Fibroblast of the conjunctiva (primary cell): Measurements from ENCODE around the gene P2RX1.
A peak's percentile ranks its signal among the peaks of the same experiment; 100 is the strongest.

Experiments used
- DNase-seq: peaks from one replicate; pipeline ENCODE4 v3.0.0-alpha.2; 2010; ENCODE audit warnings: low read depth

The P2RX1 gene

DNA sequence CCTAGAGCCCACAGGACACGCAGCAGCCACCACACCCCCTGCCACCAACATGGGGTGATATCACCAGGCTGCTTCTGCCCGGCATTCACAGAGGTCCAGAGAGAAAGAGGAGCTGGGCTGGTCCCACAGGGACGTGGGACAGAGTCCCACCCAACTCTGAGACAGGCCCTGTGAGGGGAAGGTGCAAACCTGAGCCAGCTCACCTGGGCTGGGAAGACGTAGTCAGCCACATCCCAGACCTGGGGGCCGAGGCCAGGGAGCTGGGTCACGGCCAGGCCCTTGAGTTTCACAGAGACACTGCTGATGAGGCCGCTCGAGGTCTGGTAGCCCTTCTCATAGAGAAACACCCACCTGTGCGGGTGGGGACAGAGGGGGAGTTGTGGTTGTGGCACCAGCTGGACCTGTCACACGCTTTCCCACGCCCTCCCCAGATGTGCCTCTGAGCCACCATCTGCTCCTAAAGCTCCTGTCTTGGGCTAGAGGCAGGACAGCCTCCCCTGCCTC lies 11.2 kb downstream of the P2RX1 start:
- no peak for DNase-seq

- DNase-seq = no peak
Observed at GRCh38 chr17:3904501-3904900, 11.8 kb downstream of the P2RX1 start.

- DNase-seq = no peak
Observed at GRCh38 chr17:3903881-3904290, 12.4 kb downstream of the P2RX1 start.

DNA sequence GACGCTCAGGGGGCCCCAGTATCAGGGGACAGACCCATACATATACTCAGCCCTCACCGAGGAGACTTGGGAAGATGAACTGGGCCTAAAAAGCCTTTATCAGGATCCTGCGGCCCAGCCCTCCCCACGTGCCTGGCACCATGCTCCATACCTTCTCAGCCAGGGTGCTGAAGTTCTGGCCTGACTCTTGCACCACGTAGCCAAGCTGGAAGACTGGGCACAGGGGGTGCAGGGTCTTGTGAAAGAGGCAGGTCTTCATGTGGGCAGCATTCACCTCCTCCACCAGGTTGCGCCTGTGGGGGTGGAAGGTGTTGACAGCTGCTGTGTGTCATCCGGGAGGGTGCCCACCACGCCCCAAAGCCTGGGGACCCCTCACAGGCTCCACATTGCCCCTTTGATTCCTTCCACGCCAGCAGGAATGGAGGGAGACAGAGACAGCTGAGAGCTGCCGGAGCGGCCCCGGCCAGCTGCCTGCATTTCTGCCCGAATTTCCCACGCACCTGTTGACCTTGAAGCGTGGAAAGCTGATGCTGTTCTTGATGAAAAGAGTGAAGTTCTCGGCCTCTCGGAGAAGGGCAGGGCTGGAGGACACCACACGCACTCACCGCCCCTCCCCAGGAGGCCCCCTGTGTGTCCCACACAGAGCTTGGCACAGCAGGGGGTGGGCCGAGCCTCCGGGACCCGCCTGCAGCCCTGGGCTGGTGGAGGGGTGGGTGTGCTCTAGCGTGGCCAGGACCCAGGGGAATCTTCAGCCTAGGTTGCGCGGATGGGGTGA lies 13.0 kb downstream of the P2RX1 start:
- DNase-seq = no peak

DNA sequence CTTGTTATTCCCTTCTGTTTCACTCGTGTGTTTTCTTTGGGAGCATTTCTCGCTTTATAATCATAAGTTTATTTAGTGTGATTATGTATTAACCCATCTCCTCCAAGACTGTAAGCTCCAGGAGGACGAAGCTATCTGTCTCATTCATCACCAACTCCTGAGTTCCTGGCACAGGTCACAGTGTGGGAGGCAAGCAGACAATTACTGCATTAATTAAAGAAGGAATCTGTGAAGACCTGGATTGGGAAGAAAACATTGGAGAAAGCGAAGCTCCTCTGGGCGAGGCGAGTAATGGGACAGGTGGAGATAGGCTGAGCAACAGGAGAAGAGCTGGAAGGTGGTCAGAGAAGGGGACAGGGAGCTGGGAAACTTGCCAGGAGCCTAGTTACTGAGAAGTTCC lies 15.6 kb downstream of the P2RX1 start:
- no peak for DNase-seq

- no peak for DNase-seq
Observed at GRCh38 chr17:3897731-3898130, 18.5 kb downstream of the P2RX1 start.

- DNase-seq = no peak
Observed at GRCh38 chr17:3896968-3897235, 19.4 kb downstream of the P2RX1 start.

DNA sequence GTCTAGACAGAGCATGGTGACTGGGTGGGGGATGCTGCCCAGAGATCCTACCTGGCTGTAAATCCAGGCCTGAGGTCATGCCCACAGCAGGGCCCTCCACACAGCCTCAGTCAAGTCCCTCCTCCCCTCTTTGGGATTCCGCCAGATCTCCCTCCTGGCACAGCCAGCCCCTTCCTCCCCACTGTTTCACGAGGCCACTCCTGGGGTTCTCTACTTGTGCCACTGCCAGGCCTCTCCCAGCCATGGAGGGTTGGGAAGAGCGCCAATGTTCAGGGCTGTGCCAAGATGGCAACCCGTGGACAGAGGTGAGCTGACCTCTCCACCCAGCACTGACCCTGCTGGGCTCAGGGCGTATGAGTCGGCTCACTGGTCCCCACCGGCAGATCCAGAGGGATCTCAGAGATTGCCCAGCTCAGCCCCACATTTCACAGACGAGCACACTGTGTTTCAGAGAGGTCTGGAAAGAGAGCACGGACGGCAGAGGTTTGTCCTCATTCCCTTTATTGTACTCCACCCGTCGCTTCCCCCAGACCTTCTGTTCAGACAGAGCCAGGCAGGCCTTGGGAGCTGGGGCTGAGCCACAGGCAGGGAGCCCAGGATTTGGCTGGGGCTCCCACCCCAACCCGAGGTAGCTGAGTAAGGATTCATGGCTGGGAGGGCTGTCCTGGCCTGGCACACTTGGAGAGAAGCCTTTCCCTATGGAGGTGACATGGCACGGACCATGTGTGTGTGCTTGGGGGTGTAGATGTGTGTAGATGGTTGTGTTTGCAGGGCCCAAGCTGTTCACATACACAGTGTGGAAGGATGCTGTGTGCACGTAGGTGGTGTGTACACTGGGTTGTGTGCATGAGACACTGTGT lies 19.9 kb downstream of the P2RX1 start:
- DNase-seq = no peak

GRCh38 chr17:3895354-3895753 lies 20.9 kb downstream of the P2RX1 start:
- no peak for DNase-seq

DNA sequence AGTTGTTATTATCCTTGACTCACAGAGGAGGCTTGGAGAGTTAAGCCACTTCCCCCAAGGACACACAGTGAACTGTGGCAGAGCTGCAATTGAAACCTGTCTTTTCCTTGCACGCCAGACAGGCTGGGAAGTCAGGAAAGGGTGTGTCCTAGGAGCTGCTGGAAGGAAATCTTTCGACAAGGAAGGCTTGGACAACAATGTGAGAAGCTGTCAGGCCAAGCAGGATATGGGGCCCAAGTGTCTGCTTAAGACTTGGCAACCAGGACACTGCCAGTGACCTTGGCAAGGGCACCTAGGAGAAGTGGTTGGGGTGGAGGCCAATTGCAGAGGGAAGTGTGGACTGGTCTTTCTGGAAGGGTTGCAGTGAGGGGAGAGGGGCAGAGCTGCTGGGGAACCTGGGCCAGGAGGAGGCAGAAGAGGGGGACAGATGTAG lies 21.3 kb downstream of the P2RX1 start:
- DNase-seq = no peak

- no peak for DNase-seq
Observed at GRCh38 chr17:3894188-3894587, 22.1 kb downstream of the P2RX1 start.

DNA sequence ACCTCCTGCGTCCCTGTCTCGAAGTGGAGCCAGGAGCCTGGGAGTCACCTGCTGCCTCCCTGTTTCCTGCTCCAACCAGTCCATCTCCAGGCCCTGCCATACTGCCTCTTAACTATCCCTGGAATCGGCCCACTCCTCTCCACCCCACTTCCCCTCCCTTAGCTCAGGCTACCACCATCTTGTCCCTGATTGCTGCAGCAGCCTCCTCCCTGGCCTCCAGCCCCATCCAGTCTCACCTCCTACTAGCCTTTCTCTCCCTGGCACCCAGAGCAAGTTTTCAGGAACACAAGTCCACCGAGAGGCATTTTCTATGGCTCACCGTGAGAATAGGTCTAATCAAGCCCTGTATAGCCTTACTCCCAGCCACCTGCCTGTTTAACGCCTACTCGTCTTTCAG lies 22.5 kb downstream of the P2RX1 start:
- DNase-seq = no peak

- DNase-seq = no peak
Observed at GRCh38 chr17:3893003-3893719, 23.1 kb downstream of the P2RX1 start, which contains the start of gene CAMKK1. TSS of gene CAMKK1 (minus strand) at chr17:3893053. CDS start at chr17:3885687, 7,366 bp downstream.

DNA sequence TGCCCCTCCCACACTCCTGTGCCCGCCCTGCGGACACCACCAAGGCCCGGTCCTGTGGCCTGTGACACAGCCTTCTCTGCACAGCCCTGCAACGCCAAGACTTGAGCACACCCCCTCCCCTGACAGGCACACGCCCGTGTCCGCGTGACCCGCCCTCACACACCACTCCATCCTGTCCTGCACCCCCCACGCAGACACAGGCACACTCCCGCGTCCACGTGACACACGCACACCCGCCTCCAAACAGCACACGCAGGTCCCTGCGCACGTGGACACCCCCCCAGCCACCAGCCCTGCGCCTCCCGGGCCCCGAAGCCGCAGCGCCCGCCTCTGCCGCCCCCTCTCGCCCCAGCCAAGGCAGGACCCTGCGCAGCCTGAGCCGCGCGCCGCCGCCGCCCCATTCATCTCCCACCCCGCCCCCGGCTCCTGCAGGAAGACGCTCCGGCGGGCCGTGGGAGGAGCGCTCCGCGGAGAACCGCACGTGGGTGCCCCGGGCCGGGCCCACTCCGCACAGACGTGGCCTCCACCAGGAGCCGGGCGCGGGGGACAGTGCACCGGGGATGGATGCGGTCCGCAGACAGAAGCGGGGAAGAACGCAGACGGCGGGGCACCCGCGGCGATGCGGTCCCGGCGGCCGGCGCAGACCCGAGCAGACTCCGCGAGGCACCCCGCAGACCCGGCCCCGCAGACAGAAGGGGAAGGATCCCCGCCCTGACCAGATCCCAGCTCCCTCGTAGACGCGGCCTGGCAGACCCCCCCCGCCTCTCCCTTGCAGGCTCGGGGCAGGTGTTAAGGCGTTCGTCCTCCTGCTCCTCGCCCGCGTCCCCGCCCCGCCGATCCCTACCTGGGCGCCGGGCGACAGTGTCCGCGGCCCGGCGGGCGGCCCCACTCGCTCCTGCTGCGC lies 23.9 kb downstream of the P2RX1 start:
- no peak for DNase-seq

- DNase-seq = no peak
Observed at GRCh38 chr17:3891626-3892094, 24.6 kb downstream of the P2RX1 start.

- DNase-seq = no peak
Observed at GRCh38 chr17:3890878-3891219, 25.4 kb downstream of the P2RX1 start.

DNA sequence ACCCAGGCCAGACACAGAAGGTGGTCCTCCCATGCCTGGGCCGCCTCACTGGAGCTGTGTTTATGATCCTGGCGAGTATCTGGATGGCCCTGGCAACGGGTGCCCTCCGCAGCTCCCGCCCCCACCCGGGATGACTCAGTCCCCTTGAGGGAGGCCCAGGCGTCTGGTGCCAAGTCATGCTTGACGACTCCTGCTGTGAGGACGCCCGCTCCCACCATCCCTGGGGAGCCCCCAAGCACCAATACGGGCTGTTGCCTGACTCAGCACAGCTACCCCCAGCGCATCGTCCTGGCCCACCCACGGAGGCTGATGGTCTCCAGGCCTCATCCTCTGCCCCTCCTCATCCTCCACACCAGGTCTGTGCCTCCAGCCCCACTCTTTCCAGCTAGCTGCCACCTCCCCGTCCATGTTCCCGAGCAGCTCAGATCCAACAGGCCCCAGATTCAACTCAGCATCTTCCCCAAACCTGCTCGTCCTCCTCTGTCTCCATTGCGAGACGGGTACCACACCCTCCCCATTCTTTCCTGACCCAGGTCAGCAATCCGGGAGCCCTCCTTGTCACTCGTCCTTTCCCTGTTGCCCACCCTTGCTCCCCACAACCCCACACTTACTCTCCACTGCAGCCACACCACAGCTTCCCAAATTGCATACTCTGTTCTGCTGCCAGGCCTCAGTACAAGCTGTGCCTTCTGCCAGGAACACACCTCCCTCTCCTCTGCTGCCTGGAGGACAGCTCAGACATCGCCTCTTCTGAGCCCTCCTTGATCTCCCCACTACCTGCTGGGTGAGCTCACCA lies 26.0 kb downstream of the P2RX1 start:
- peak; percentile 88 for DNase-seq

DNA sequence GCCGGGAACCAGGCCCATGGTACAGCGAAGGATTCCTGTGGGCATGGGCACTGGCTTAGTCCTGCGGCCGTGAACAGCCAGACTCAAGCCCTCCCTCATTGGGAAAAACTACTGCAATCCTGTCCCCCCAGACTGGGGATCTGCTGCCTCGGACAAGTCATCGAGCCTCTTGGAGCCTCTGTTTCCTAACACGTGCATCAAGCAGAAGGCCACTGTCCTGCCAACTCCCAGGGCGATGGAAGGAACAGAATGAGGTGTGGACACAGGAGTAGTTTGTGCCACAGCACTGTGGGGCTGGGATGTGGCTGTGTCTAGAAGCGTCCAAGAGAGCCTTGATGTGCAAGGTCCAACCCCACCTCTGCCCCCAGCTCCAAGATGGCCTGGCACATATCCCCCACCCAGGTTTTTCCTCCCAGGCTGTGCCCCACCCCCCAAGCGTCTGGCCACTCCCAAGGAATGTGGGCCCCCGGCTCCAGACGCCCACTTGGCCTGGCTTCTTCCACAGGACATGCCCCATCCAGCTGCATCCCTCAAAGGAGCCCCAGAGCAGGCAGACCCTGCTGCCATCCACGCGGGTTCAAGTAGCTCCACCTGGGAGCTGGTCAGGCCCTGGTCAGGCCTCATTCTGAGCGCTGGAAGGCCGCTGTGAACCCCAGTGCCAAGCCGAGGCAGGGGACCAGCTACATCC lies 26.8 kb downstream of the P2RX1 start:
- DNase-seq = no peak

DNA sequence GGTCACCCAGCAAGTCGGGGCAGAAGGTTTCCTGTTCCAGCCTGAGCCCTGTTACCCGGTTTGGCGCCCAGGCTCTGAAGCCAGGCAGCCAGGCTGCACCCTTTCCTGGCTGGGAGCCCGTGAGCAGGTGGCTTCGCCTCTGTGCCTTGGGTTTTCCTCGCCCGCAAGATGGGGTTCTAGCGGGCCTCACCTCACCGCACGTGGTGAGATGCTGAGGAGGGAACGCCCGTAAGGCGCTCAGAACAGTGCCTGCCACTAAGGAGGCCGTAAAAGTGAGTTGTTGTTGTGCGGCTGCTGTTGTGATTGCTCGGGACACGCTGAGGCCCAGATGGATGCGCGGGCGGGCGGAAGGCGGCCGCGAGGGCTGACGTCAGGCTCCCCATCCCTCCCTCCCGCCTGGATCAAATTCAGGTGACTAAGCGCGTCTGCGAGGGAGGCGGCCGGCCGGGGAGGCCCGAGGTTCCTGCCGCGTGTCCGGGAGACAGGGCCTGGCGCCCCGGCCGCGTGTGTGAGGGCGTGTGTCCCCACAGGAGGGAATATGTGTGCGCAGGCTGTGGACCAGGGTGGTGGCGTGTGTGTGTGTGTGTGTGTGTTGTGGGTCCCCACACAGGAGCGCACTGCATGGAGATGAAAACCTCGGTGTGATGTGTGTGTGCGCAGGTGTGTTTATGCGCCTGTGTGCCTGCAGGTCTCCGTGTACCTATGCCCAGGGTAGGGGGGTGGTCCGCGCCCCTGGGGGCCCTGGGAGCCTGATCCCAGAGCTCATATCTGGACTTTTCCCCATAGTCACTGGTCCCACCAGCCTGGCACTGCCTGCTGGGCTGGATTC lies 27.7 kb downstream of the P2RX1 start:
- DNase-seq = peak; percentile 83
